ENCODE measurements around the gene ZP1. TPM values are rescaled to one million over a fixed set of nuclear protein-coding genes. Genes with fewer than 3 reads are reported as not detected.

ZP1 gene
- total and polyA plus RNA-seq, 5 donors = 0.16 TPM; not detected in 4

GRCh38 chr11:60923800-60924109 is 56.4 kb downstream of the ZP1 start:
- no peak overlapping the region for H3K27ac ChIP-seq (ENCODE audit: low read length)
- ATAC-seq (peak in 1 of 2 donors; percentile 1), DNase-seq (peak in 1 of 3 donors; percentile 34)
- peaks cover 11% of the 10 kb centered on the region for H3K4me1 ChIP-seq (ENCODE audit: control insufficient read depth, insufficient read depth, low read length)
- H3K9me3 ChIP-seq (ENCODE audit: control insufficient read depth, low read length) = no peaks in the 10 kb centered on the region
- H3K27me3 ChIP-seq (ENCODE audit: control insufficient read depth, insufficient read depth) = no peaks in the 10 kb centered on the region
- 52% methylated on average over 6 of the region's 6 CpGs for WGBS
- intact Hi-C loops (cut with DNase I) = no loop called here
- no peak overlapping the region for H3K4me3 ChIP-seq (ENCODE audit: low read length)

GRCh38 chr11:60924110-60924905 is 57.0 kb downstream of the ZP1 start, which contains the start of gene TMEM132A:
Gene TMEM132A, plus strand, starts transcription at chr11:60924460. Its CDS starts 174 bp downstream, at chr11:60924634.
- intact Hi-C loops (cut with DNase I) = no loop called here
- ATAC-seq (peak; percentile 84 to 90), DNase-seq (peak; percentile 82 to 91 (median 87))
- no peak within 1 kb of the TSS for H3K27ac ChIP-seq (ENCODE audit: low read length)
- H3K4me3 ChIP-seq (ENCODE audit: low read length) = peak within 1 kb of the TSS; percentile 68
- no peaks in the 10 kb centered on the region for H3K27me3 ChIP-seq (ENCODE audit: control insufficient read depth, insufficient read depth)
- H3K4me1 ChIP-seq (ENCODE audit: control insufficient read depth, insufficient read depth, low read length) = peaks cover 9% of the 10 kb centered on the region
- H3K9me3 ChIP-seq (ENCODE audit: control insufficient read depth, low read length) = no peaks in the 10 kb centered on the region
- WGBS = under 1% methylated on average over 68 of the region's 69 CpGs

Other genes with a start within 250 kb of the ZP1 start
- not detected for gene MS4A8, start 167.9 kb upstream of the ZP1 start, total RNA-seq
- 0.16 TPM for gene MS4A8, start 167.9 kb upstream of the ZP1 start, polyA plus RNA-seq
- gene MS4A18, start 142.8 kb upstream of the ZP1 start, total RNA-seq = not detected
- gene MS4A18, start 142.8 kb upstream of the ZP1 start, polyA plus RNA-seq = not detected
- gene MS4A15, start 110.7 kb upstream of the ZP1 start, total RNA-seq = not detected
- gene MS4A15, start 110.7 kb upstream of the ZP1 start, polyA plus RNA-seq = not detected
- not detected for gene MS4A10, start 82.2 kb upstream of the ZP1 start, total RNA-seq
- gene MS4A10, start 82.2 kb upstream of the ZP1 start, polyA plus RNA-seq = not detected
- gene CCDC86, start 25.4 kb upstream of the ZP1 start, total RNA-seq = 10 to 100 TPM in 1 of 4 donors, 1 to 10 TPM in 3; 6.5 to 12.5 (median 7.4) TPM
- 7.8 TPM for gene CCDC86, start 25.4 kb upstream of the ZP1 start, polyA plus RNA-seq
- gene PTGDR2, start 11.6 kb upstream of the ZP1 start, total RNA-seq = under 1 TPM in 1 of 4 donors, not detected in 3; 0.20 TPM
- gene PTGDR2, start 11.6 kb upstream of the ZP1 start, polyA plus RNA-seq = 0.14 TPM
- gene PRPF19, start 39.0 kb downstream of the ZP1 start, total RNA-seq = 10 to 100 TPM; 35.4 to 43.4 (median 38.8) TPM
- gene PRPF19, start 39.0 kb downstream of the ZP1 start, polyA plus RNA-seq = 31.5 TPM
- gene TMEM109, start 46.6 kb downstream of the ZP1 start, total RNA-seq = 100 to 1,000 TPM; 103 to 119 (median 117) TPM
- gene TMEM109, start 46.6 kb downstream of the ZP1 start, polyA plus RNA-seq = 112 TPM
- 10 to 100 TPM in 1 of 4 donors, 1 to 10 TPM in 3; 5.1 to 10.2 (median 7.0) TPM for gene TMEM132A, start 56.9 kb downstream of the ZP1 start, total RNA-seq
- gene TMEM132A, start 56.9 kb downstream of the ZP1 start, polyA plus RNA-seq = 6.8 TPM
- gene SLC15A3, start 84.6 kb downstream of the ZP1 start, total RNA-seq = 10 to 100 TPM; 17.4 to 24.7 (median 22.1) TPM
- 24.6 TPM for gene SLC15A3, start 84.6 kb downstream of the ZP1 start, polyA plus RNA-seq
- 1 to 10 TPM in 2 of 4 donors, under 1 TPM in 2; 0.71 to 1.7 (median 0.87) TPM for gene CD6, start 104.1 kb downstream of the ZP1 start, total RNA-seq
- gene CD6, start 104.1 kb downstream of the ZP1 start, polyA plus RNA-seq = 0.11 TPM
- gene CD5, start 234.9 kb downstream of the ZP1 start, total RNA-seq = under 1 TPM; 0.25 to 0.72 (median 0.40) TPM
- 0.05 TPM for gene CD5, start 234.9 kb downstream of the ZP1 start, polyA plus RNA-seq